Measurements from ENCODE around the gene KIAA2012. TPM values are rescaled to one million over a fixed set of nuclear protein-coding genes. Genes with fewer than 3 reads are reported as not detected.
A peak's percentile ranks its signal among the peaks of the same experiment; 100 is the strongest.

KIAA2012 gene
- total and polyA plus RNA-seq, 2 of the 8 experiments (the other 6 are each of a cell fraction or from before 2014, with no cell fraction given) = not detected

DNA sequence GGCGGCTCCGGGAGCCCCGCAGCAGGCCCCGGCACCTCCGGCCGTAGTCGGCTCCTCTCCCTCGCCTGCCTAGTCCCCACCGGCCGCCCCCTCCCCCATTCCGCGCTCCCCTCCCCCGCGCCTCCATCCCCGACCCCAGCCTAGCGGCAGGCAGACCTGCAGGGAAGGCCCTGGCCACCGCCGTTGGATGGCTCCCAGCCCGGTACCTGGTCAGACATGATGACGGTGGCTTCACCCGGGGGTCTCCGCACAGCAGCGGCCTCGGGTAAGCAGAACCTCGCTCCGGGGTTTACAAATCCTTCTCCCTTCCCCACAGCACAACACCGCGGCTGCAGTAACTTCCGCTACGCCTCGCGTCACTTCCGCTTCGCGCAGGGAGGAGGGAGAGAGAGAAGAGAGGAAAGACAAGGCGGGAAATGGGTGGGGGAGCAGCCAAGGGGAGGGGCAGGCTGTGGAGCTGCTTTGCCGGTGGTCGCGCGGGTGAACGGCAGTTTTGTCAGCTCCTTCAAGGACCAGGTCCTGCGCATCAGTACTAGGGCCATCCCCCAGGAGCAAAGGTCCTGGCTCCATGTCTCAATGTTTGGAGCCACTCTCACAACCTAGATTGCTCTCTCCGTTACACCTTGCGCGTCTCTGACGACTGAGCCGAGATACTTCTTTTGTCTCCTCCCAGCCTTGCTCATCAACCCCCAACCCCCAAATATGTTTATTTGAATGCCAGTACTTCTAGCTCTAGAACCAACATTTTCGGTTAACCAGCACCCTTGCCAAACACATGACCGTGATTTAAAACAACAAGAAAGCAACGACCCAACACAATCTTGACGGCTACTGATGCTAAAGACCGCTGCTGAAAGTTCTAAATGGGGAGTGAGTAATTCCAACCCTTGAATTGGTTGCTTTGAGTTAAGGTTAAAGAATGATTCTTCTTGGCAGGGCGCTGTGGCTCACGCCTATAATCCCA is 165.5 kb downstream of the KIAA2012 start, which contains the start of gene SUMO1 (continued):
- TF ChIP-seq USF2 (IDR thresholded peaks at IDR 0.05; ENCODE audit: low read length) = no peak
- TF ChIP-seq YY1 (IDR thresholded peaks at IDR 0.05; ENCODE audit: low read depth, low read length) = peak; percentile 42; the same call in 1 of the 2 replicates
- TF ChIP-seq CTBP2 (IDR thresholded peaks at IDR 0.05; ENCODE audit: borderline replicate concordance, insufficient read depth, insufficient read length, low read length) = peak; percentile 49
- TF ChIP-seq GABPA (IDR thresholded peaks at IDR 0.05; ENCODE audit: borderline replicate concordance, insufficient read depth, low read length) = peak; percentile 91; the same call in 1 of the 2 replicates
- no peak for TF ChIP-seq KDM4A (IDR thresholded peaks at IDR 0.05; ENCODE audit: low read depth, low read length, severe bottlenecking)
- TF ChIP-seq POLR2AphosphoS5 (IDR thresholded peaks at IDR 0.05; ENCODE audit: low read depth, low read length) = peak; percentile 94
- TF ChIP-seq, protein P1, sequence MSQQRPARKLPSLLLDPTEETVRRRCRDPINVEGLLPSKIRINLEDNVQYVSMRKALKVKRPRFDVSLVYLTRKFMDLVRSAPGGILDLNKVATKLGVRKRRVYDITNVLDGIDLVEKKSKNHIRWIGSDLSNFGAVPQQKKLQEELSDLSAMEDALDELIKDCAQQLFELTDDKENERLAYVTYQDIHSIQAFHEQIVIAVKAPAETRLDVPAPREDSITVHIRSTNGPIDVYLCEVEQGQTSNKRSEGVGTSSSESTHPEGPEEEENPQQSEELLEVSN (IDR thresholded peaks at IDR 0.05) = peak; percentile 72
- peak; percentile 89 for TF ChIP-seq PHF8 (conservative IDR thresholded peaks at IDR 0.05; ENCODE audit: low read depth, low read length)
- peak; percentile 84 to 99 for TF ChIP-seq POLR2A (IDR thresholded peaks at IDR 0.05; ENCODE audit: control extremely low read depth in 1 of 2, low read depth in 2 of 2, low read length in 2 of 2)
- no peak for TF ChIP-seq CTCF (IDR thresholded peaks at IDR 0.05; ENCODE audit: control extremely low read depth in 1 of 3, insufficient read depth in 1 of 3, low read depth in 1 of 3, low read length in 3 of 3)
- TF ChIP-seq RNF2 (IDR thresholded peaks at IDR 0.05; ENCODE audit: borderline replicate concordance, low read depth, low read length, missing control alignments, poor library complexity, severe bottlenecking) = no peak
- TF ChIP-seq SUZ12 (IDR thresholded peaks at IDR 0.05; ENCODE audit: low read length) = no peak
- peak; percentile 92; the same call in 1 of the 2 replicates for TF ChIP-seq KDM1A (IDR thresholded peaks at IDR 0.05; ENCODE audit: borderline replicate concordance, low read length)
- TF ChIP-seq RBBP5 (IDR thresholded peaks at IDR 0.05; ENCODE audit: borderline replicate concordance, low read depth, low read length) = peak; percentile 85; the same call in 1 of the 2 replicates

Measured in H1 (cell line).